Chondrocyte (in vitro differentiated cells): ENCODE data around the gene TAF4B. TPM values are rescaled to one million over a fixed set of nuclear protein-coding genes. Genes with fewer than 3 reads are reported as not detected.

Experiments used
- DNase-seq: peaks from one replicate; pipeline ENCODE4 v3.0.0; 2021; ENCODE audit warnings: mixed read lengths, low spot score
- H3K27ac Mint-ChIP-seq: one replicate; pipeline ENCODE4 v1.8.0; 2021; ENCODE audit warnings: mild to moderate bottlenecking, moderate library complexity, mixed read lengths; ENCODE audit not compliant: unreplicated experiment
- H3K27me3 Mint-ChIP-seq: 2 replicates; pipeline ENCODE4 v1.8.0; 2021; ENCODE audit warnings: low read depth, mixed read lengths
- H3K36me3 Mint-ChIP-seq: 2 replicates; pipeline ENCODE4 v1.8.0; 2021; ENCODE audit warnings: low read depth, mixed read lengths
- H3K4me1 Mint-ChIP-seq: 2 replicates; pipeline ENCODE4 v1.8.0; 2021; ENCODE audit warnings: low read depth, mild to moderate bottlenecking, mixed read lengths
- H3K4me3 Mint-ChIP-seq: one replicate; pipeline ENCODE4 v1.8.0; 2021; ENCODE audit warnings: mild to moderate bottlenecking, moderate library complexity, mixed read lengths; ENCODE audit not compliant: unreplicated experiment
- H3K9me3 Mint-ChIP-seq: 2 replicates; pipeline ENCODE4 v1.8.0; 2021; ENCODE audit warnings: low read depth, mixed read lengths
- total RNA-seq: library from RNA; stranded (reverse); gene quantifications from 3 replicates; pipeline ENCODE4 v1.2.1, GENCODE V29; 2021
- TF ChIP-seq, protein P1 (sequence below): fragments of 200-600 bp; sonication (generic); IDR thresholded peaks from 2 replicates; pipeline ENCODE4 v1.5.0; 2021; ENCODE audit warnings: antibody characterized with exemption, mild to moderate bottlenecking, moderate library complexity

The TAF4B gene
- total RNA-seq, 1 donor from 2014 or later: 2.2 TPM

GRCh38 chr18:26406324-26406723 lies 180.1 kb downstream of the TAF4B start:
- Mint-ChIP-seq H3K27ac (no peak overlapping the region), H3K4me3 (no peak overlapping the region), H3K4me1 (no peaks in the 10 kb centered on the region), H3K9me3 (no peaks in the 10 kb centered on the region), H3K36me3 (no peaks in the 10 kb centered on the region), H3K27me3 (no peaks in the 10 kb centered on the region)
- no peak for DNase-seq
- TF ChIP-seq, protein P1, sequence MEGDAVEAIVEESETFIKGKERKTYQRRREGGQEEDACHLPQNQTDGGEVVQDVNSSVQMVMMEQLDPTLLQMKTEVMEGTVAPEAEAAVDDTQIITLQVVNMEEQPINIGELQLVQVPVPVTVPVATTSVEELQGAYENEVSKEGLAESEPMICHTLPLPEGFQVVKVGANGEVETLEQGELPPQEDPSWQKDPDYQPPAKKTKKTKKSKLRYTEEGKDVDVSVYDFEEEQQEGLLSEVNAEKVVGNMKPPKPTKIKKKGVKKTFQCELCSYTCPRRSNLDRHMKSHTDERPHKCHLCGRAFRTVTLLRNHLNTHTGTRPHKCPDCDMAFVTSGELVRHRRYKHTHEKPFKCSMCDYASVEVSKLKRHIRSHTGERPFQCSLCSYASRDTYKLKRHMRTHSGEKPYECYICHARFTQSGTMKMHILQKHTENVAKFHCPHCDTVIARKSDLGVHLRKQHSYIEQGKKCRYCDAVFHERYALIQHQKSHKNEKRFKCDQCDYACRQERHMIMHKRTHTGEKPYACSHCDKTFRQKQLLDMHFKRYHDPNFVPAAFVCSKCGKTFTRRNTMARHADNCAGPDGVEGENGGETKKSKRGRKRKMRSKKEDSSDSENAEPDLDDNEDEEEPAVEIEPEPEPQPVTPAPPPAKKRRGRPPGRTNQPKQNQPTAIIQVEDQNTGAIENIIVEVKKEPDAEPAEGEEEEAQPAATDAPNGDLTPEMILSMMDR: no peak

DNA sequence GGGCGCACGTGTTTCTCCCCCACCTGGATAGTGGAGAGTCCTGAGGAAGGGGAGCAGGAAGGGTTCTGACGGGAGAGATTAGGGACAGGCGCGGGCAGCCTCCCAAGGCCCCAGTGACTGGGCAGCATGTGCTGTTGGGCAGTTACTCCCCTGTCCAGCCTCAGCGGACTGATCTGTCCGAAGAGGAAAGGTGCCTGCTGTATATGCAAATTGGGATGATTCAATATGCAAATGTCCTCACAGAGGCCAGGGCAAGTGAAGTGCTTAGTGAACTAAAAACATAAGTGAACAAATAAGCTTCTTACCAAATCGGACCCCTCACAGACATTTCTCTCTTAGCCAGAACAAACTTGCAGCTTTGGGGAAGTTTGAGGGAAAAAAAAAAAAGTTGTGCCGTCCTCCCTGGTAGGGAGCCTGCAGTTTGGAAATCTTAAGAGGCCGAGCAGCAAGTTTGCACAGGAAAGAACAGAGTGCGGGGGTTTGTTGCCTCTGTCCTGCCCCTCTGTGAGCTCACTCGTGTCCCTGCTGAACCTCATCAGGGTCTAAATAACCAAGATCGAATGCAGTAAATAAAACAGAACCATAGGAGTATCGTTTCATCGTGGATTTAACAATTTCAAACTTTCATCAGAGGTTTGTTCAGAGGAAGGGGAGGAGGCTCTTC lies 180.7 kb downstream of the TAF4B start:
- TF ChIP-seq, protein P1: no peak
- no peak overlapping the region for H3K4me3 Mint-ChIP-seq
- H3K27me3 Mint-ChIP-seq: no peaks in the 10 kb centered on the region
- no peaks in the 10 kb centered on the region for H3K9me3 Mint-ChIP-seq
- DNase-seq: no peak
- no peaks in the 10 kb centered on the region for H3K4me1 Mint-ChIP-seq
- H3K27ac Mint-ChIP-seq: no peak overlapping the region
- no peaks in the 10 kb centered on the region for H3K36me3 Mint-ChIP-seq

DNA sequence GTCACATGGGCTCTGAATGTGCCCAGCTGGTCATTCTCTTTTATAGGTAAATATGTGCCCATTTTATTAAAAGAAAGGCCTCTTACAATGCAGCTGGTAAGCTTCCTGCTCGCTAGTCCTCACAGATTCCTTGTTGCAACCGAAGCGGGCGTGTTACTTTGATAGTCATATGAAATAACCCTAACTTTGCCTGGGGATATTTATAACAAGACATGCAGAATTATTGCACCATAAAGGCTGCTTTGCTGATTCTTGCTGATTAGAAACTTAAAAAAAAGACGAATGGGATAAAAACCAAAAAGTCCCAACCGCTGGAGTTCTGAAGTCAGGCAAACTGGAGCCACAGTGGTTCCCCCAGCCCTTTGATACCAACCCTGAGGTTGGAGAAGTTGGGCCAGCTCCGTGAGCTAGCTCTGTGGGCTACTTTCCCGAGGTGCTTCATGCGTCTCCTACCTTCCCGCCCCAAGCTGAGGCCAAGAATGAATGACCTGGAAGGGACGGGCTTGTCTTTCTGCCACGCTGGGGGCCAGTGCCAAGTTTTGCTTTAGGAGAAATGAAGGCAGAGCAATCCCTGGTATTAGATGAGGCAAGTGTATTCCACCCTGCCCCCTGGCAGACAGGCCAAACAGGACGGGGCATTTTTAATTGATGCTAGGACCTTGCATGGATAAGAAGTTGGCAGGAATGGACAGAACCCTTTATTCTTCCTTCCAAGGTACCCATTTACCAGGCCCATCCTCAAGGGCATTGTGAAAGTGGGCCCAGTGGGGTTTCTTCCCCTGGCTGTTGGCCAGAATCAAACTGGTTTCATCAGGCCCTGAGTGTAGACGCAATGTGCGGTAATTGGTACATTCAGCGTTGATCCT lies 181.7 kb downstream of the TAF4B start:
- no peaks in the 10 kb centered on the region for H3K27me3 Mint-ChIP-seq
- no peak overlapping the region for H3K27ac Mint-ChIP-seq
- no peaks in the 10 kb centered on the region for H3K4me1 Mint-ChIP-seq
- no peaks in the 10 kb centered on the region for H3K36me3 Mint-ChIP-seq
- no peak for DNase-seq
- no peak overlapping the region for H3K4me3 Mint-ChIP-seq
- no peaks in the 10 kb centered on the region for H3K9me3 Mint-ChIP-seq
- TF ChIP-seq, protein P1: no peak

DNA sequence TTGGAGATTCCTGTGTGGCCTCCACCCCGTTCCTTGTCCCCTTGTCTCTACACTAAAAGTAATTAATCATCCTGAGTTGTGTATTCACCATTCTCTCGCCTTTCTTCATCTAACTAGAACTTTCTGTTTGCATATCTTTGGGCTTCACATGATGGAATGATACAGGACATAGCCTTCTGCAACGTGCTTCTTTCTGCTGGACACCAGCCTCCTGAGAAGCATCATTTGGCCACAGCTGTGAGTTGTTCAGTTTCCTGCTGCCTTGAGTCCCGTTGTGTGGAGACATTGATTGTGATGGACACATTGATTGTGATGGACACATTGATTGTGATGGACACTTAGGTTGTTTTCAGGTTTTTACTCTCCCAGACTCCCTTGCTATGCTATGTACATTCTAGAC lies 182.8 kb downstream of the TAF4B start:
- no peak for DNase-seq
- Mint-ChIP-seq H3K36me3 (no peaks in the 10 kb centered on the region), H3K27ac (no peak overlapping the region), H3K4me1 (no peaks in the 10 kb centered on the region), H3K27me3 (no peaks in the 10 kb centered on the region), H3K9me3 (no peaks in the 10 kb centered on the region), H3K4me3 (no peak overlapping the region)
- TF ChIP-seq, protein P1: no peak

- Mint-ChIP-seq H3K27me3 (no peaks in the 10 kb centered on the region), H3K9me3 (no peaks in the 10 kb centered on the region), H3K36me3 (no peaks in the 10 kb centered on the region), H3K4me3 (no peak overlapping the region), H3K27ac (no peak overlapping the region), H3K4me1 (peaks cover 4% of the 10 kb centered on the region)
- no peak for DNase-seq
- TF ChIP-seq, protein P1: no peak
These were observed 188.7 kb downstream of the TAF4B start for GRCh38 chr18:26414901-26415440.
